Measurements from ENCODE around the gene ARRDC1. TPM values are rescaled to one million over a fixed set of nuclear protein-coding genes. Genes with fewer than 3 reads are reported as not detected.

Gene ARRDC1
- polyA plus RNA-seq, 1 of the 3 experiments (the other 2 are of a cell fraction), result 49.7 TPM

- Histone ChIP-seq H3K4me2 (no peak overlapping the region), H3K9me3 (no peaks in the 10 kb centered on the region), H3K4me3 (ENCODE audit: low read depth in 2 of 2, low read length in 1 of 2) (no peak overlapping the region), H3K36me3 (replicated peaks in 1 of 2; ENCODE audit: control insufficient read depth in 1 of 2, insufficient read depth in 2 of 2, low read length in 1 of 2) (no peaks in the 10 kb centered on the region), H2AFZ (ENCODE audit: low read depth) (no peak overlapping the region), H3K9ac (no peak overlapping the region), H3K27ac (ENCODE audit: low read depth in 2 of 2, low read length in 1 of 2) (no peak overlapping the region), H3K27me3 (ENCODE audit: insufficient read depth) (no peaks in the 10 kb centered on the region), H3F3A (replicated peaks; ENCODE audit: insufficient read depth) (no peaks in the 10 kb centered on the region), H3K79me2 (ENCODE audit: insufficient read depth) (peaks cover 100% of the 10 kb centered on the region), H3K9me2 (no peaks in the 10 kb centered on the region), H4K20me1 (ENCODE audit: insufficient read depth) (peaks cover 85% of the 10 kb centered on the region), H3K4me1 (ENCODE audit: control insufficient read depth in 1 of 2, insufficient read depth in 2 of 2, low read depth in 1 of 2, low read length in 1 of 2) (no peaks in the 10 kb centered on the region; a peak in 1 of 4 replicates)
- TF ChIP-seq NRF1 (IDR thresholded peaks at IDR 0.05; ENCODE audit: low read depth, low read length) (no peak), REST (IDR thresholded peaks at IDR 0.05; ENCODE audit: low read depth, low read length) (no peak), EP300 (IDR thresholded peaks at IDR 0.05; ENCODE audit: borderline replicate concordance in 1 of 2, low read depth in 1 of 2, low read length in 1 of 2) (no peak), FOXJ3 (CRISPR knock-in tag; IDR thresholded peaks at IDR 0.05) (no peak), TAF1 (IDR thresholded peaks at IDR 0.05; ENCODE audit: borderline replicate concordance, low read depth, low read length) (no peak), POLR2AphosphoS5 (IDR thresholded peaks at IDR 0.05; ENCODE audit: low read depth, low read length) (no peak), JUND (IDR thresholded peaks at IDR 0.05) (no peak), RFX5 (IDR thresholded peaks at IDR 0.05; ENCODE audit: low read length) (no peak), FOSL2 (IDR thresholded peaks at IDR 0.05; ENCODE audit: borderline replicate concordance, low read depth) (no peak), TEAD4 (IDR thresholded peaks at IDR 0.05; ENCODE audit: borderline replicate concordance, insufficient read depth) (no peak), SMC3 (IDR thresholded peaks at IDR 0.05; ENCODE audit: low read depth, low read length) (no peak), RXRA (IDR thresholded peaks at IDR 0.05; ENCODE audit: borderline replicate concordance, low read depth) (no peak), ELF1 (IDR thresholded peaks at IDR 0.05) (no peak), MEF2A (IDR thresholded peaks at IDR 0.05; ENCODE audit: borderline replicate concordance, low read depth) (no peak), RCOR1 (IDR thresholded peaks at IDR 0.05; ENCODE audit: low read length) (no peak), CTCF (IDR thresholded peaks at IDR 0.05) (no peak), YY1 (IDR thresholded peaks at IDR 0.05; ENCODE audit: low read depth) (no peak)
- ChIA-PET POLR2A (no interaction called here), CTCF (interaction anchor here (1.6 kb wide), 1 partner anchor 29 kb away, joined by 4 read pairs; no protein-coding TSS in a partner anchor)
- no peak for DNase-seq
- WGBS (ENCODE audit: low lambda C conversion rate), result 96% methylated on average over 14 of the region's 14 CpGs
These were observed 38.4 kb downstream of the ARRDC1 start for GRCh38 chr9:137643921-137644320.
